ENCODE data around the gene POLR3A. TPM values are rescaled to one million over a fixed set of nuclear protein-coding genes. Genes with fewer than 3 reads are reported as not detected.

The POLR3A gene
- total RNA-seq, 2 experiments from 2014 or later = 18.1 to 18.8 TPM

DNA sequence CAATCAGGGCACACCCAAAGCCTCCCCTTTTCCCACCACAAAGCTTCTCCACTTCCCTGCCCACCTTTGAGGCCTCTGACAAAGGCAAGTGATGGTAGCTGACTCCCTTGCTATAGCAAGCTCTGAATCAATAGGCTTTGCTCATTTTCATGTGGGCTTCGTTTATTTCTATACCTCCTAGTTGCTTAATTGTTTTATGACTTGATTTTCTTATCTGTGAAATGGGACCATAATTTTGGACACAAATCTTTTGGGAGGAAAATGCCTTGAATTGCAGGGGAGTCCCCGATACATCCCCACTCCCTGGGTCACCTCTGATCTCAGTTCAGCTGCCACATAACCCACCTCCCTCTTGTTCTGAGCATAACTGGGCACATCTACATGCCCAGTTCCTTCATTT is 89.1 kb downstream of the POLR3A start:
- H3K36me3 Mint-ChIP-seq (ENCODE audit: low read depth) = no peaks in the 10 kb centered on the region
- no peaks in the 10 kb centered on the region for H3K4me1 Mint-ChIP-seq
- H3K4me3 Mint-ChIP-seq = no peak overlapping the region
- DNase-seq = no peak
- H3K27me3 Mint-ChIP-seq = peaks cover 2% of the 10 kb centered on the region
- ChIA-PET POLR2A (no interaction called here), CTCF (interaction anchor here (2.5 kb wide), 1 partner anchor 11 kb away, joined by 7 read pairs; no protein-coding TSS in a partner anchor)
- H3K9me3 Mint-ChIP-seq = no peaks in the 10 kb centered on the region
- no peak overlapping the region for H3K27ac Mint-ChIP-seq

DNA sequence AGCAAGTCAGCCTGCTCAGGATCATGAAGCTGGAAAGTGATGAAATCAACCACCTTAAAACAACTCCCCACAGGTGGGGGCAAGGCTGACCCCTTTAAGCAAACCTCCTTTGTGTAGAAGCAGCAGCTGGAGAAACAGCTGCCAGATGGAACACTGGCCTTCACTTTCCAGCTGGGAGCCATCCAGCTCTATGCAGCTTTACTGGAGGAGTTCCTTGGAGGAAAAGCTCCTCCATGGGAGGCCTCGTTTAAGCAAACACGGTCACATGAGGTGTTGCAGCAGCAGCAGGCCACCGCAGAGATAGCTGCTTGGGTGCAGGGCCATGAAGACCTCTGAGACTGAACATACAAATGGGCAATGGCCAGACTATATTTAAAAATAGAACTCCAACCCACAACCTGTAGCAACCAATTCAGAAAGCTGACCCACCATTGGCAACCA is 89.7 kb downstream of the POLR3A start:
- Mint-ChIP-seq H3K4me1 (no peaks in the 10 kb centered on the region), H3K36me3 (ENCODE audit: low read depth) (no peaks in the 10 kb centered on the region), H3K4me3 (no peak overlapping the region), H3K27me3 (peaks cover 2% of the 10 kb centered on the region), H3K27ac (no peak overlapping the region), H3K9me3 (no peaks in the 10 kb centered on the region)
- ChIA-PET POLR2A (no interaction called here), CTCF (interaction anchor here (2.5 kb wide), 1 partner anchor 10 kb away, joined by 7 read pairs; no protein-coding TSS in a partner anchor)
- DNase-seq = no peak

DNA sequence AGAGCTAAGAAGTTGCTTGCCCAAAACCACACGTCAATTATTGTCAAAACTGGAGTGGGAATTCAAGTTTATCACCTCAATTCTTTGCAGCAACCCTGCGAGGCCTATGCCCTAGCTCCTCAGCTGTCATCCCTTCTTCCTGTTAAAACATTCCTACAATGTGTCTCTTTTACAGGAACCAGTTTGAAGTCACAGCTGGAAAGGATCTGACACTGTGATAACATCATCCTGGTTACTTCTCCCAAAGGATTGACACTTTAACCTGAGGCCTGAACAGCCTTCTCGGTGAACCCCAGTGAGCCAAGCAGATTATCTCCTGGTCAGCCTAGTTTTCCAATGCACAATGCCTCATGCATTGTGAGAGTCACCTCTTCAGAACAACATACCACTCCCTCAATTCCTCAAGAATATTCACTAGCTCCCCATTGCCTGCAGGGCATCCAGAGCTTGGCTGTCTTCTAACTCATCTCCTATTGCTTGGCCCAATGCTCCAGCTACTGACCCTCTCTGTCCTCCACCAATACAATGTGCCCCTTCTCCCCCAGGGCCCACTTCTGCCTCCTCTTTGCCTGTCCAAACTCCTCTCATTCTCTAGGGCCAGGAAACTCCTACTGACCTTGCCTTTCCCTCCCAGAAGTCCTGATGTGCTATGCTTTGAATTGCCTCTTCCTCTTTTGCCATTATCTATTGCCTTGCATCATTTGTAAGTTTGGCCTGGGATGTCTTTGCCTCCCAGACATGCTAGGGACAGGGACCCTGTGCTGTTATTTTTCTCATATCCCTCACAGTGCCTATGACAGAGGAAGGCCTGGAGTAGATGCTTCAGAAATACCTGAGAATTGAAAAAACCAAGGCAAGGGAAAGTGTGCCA is 92.4 kb downstream of the POLR3A start:
- Mint-ChIP-seq H3K4me3 (no peak overlapping the region), H3K36me3 (ENCODE audit: low read depth) (no peaks in the 10 kb centered on the region), H3K27ac (no peak overlapping the region), H3K9me3 (no peaks in the 10 kb centered on the region), H3K27me3 (peaks cover 5% of the 10 kb centered on the region), H3K4me1 (no peaks in the 10 kb centered on the region)
- no peak for DNase-seq
- ChIA-PET POLR2A (no interaction called here), CTCF (interaction anchor here (0.5 to 0.7 kb wide), 2 partner anchors 76 to 251 kb away, joined by 3 read pairs; no protein-coding TSS in a partner anchor)

DNA sequence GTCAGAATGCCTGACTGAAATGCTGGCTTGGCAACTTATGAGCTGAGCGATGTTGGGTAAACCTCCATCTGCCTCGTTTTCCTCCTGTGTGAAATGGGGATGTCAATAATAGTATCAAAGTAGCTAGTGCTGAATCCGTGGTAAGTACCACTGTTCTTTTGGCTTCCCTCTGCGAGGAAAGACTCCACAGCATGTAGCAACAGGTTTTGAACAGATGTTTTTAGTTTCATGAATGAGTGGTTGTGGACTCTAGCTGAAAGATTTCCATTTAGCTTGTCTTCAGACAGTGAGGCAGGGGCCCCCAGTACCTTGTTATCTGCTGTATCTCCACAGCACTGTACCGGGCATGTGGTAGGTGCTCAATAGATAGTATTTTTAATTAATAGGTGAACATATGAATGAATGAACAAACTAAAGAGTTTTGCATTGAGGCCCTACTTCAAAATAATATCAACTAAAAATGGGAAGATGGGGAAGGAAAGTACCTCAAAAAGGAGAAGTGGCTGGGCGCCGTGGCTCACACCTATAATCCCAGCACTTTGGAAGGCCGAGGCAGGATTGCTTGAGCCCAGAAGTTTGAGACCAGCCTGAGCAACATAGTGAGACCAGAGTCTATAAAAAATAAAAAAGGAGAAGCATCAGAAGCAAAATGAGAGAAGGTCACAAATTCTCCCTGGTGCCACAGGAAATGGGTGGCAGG is 97.1 kb downstream of the POLR3A start:
- Mint-ChIP-seq H3K36me3 (ENCODE audit: low read depth) (no peaks in the 10 kb centered on the region), H3K27ac (no peak overlapping the region), H3K4me3 (no peak overlapping the region), H3K4me1 (peaks cover 4% of the 10 kb centered on the region), H3K27me3 (peaks cover 37% of the 10 kb centered on the region), H3K9me3 (no peaks in the 10 kb centered on the region)
- CTCF ChIA-PET = no interaction called here
- POLR2A ChIA-PET = no interaction called here
- no peak for DNase-seq

DNA sequence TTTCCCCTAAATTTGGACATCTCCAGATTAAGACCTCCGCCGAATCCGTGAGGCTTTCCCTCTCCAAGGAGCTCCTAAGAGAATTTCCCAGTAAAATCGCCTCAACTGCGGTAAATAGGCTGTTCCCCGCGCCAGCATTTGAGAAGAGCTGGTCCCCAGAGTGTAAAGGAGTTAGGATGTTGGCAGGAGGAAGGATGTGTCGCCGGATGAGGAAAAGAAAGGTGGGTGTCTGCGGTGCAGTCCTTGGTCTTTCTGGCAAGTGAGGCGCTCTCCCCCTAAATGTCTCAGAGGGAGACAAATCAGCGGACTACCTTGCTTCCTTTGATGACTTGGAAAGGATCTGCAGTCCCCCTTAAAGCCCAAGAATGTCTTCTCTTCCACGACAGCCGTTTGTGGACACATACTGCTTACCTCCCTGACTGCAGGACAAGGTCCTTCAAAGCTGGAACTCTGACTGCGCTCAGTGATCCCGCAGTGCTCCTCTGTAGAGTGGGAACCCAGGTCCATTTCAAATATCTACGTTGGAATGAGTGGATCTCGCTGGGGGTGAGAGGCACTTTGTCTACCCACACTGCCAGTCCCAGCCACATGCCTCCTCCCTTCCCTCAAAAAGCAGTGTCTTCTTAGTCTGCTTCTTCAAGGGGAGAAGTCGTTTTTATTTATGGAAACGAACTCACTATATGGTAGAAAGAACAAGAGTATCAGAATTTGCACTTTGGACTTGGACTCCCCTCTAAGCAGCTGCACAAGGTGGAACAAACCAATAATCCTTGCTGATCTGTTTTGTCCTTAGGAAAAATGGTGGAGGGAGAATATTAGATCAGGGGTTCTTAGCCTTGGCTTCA is 101.7 kb downstream of the POLR3A start:
- Mint-ChIP-seq H3K9me3 (no peaks in the 10 kb centered on the region), H3K4me1 (peaks cover 8% of the 10 kb centered on the region), H3K27ac (no peak overlapping the region), H3K4me3 (peak overlapping the region; percentile 72), H3K36me3 (ENCODE audit: low read depth) (no peaks in the 10 kb centered on the region), H3K27me3 (peaks cover 50% of the 10 kb centered on the region)
- POLR2A ChIA-PET = no interaction called here
- CTCF ChIA-PET = interaction anchor here (0.6 to 2.9 kb wide), 2 partner anchors 9 to 12 kb away, joined by 4 to 7 read pairs; no protein-coding TSS in a partner anchor
- no peak for DNase-seq

DNA sequence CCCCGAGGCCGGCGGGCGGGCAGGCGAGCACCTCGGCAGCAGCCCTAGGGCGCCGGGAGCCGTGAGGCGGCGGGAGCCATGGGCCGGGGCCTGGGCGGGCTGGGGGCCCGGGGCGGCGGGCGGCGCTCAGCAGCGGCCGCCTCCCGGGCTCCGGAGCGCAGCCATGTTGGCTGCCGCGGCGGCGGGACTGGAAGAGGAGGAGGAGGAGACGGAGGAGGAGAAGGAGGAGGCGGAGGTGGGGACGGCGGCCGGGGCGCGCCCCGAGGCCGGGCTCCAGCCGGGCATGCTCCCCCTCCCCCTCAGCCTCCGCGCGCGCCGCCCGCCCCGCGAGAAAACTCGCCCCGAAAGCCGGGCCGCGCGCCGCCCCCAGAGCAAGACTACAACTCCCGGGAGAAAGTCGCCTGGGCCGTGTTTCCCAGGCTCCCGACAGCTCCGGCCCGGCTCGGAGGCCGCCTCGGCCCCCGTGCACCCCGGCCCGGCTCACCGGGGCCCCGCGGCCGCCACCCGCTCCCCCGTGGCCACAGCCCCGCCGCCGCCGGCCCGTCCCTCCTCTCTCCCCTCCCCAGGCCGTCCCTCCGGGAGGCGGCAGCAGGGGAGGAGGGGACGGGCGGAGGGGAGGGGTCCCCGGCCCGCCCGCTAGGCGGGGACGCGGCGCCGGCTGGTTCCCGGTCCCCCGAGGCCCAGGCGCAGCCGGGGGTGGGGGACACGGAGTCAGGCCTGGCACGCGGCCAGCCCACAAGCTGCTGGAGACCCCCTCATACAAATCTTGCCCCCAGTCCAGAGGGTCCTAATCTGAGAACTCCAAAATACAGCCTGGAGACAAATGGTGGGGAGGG is 102.5 kb downstream of the POLR3A start, which contains the start of gene DLG5:
Gene DLG5, minus strand, starts transcription at position 190 of the 836 bp plus-strand sequence. CDS start 235 bp downstream, outside the sequence.
- H3K36me3 Mint-ChIP-seq (ENCODE audit: low read depth) = no peaks in the 10 kb centered on the region
- H3K4me3 Mint-ChIP-seq = peak within 1 kb of the TSS; percentile 72
- peaks cover 8% of the 10 kb centered on the region for H3K4me1 Mint-ChIP-seq
- no peaks in the 10 kb centered on the region for H3K9me3 Mint-ChIP-seq
- H3K27ac Mint-ChIP-seq = no peak within 1 kb of the TSS
- peaks cover 45% of the 10 kb centered on the region for H3K27me3 Mint-ChIP-seq
- DNase-seq = peak; percentile 31
- CTCF ChIA-PET = interaction anchor here (0.6 kb wide), 2 partner anchors 8 to 80 kb away, joined by 4 to 5 read pairs; no protein-coding TSS in a partner anchor
- POLR2A ChIA-PET = no interaction called here

DNA sequence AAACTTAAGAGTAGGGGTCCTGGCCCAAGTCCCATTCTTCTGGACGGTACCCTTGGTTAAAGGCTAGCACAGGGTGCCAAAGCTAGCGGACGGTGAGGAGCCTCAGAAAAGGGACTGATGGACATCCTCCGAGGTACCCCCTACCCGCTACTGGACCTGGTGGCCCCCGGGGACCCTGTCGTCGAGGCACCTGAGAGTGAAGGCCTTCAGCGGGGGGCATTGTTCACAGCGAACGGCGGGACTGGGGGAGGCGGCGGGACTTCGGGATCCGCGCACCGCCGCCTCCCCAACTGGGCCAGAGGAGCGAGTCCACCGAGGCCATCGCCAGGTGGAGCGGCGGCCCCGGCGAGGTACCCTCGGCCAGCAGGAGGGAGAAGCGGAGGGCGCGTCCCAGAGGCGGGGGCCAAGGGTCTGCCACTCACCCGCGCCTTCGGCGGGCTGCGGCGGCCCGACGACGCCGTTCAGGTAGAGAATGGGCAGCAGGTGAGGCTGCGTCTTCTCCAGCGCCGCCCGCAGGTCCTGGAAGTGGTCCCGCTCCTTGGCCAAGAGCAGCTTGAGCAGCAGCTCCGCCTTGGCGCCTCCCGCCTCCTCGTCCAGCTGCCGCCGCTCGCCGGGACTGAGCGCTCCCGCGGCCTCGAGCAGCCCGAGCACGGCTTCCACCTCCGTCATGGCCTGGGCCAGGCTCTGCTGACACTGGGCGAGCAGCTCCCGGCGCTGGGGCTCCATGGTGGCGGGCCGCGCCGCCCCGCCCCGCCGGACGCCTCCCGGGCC is 103.3 kb downstream of the POLR3A start:
- CTCF ChIA-PET = interaction anchor here (0.6 kb wide), 1 partner anchor 79 kb away, joined by 5 read pairs; no protein-coding TSS in a partner anchor
- DNase-seq = peak; percentile 20
- H3K27me3 Mint-ChIP-seq = peaks cover 40% of the 10 kb centered on the region

DNA sequence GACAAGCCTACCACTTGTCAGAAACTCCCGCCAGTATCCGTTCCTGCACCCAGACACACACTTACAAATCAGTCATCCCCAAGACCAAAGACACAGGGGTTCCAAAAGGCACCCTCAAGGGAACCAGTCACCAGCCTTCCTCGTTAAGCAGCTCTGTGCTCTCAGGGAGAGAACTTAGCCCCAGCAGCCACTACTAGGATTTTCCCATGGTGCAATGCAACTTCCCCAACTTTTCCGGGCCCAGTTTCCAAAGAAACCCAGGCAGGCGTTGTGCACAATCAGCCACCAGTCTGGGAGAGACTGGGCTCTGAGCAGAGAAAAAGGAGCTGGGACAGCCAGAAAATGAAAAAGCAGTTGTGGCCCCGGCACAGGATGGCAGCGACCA is 103.9 kb downstream of the POLR3A start:
- ChIA-PET CTCF (no interaction called here), POLR2A (interaction anchor here (0.7 kb wide), 1 partner anchor 11 kb away, joined by 4 read pairs; no protein-coding TSS in a partner anchor)
- Mint-ChIP-seq H3K36me3 (ENCODE audit: low read depth) (no peaks in the 10 kb centered on the region), H3K27me3 (peaks cover 43% of the 10 kb centered on the region), H3K9me3 (no peaks in the 10 kb centered on the region), H3K4me1 (peaks cover 8% of the 10 kb centered on the region), H3K4me3 (peak overlapping the region; percentile 29), H3K27ac (no peak overlapping the region)
- no peak for DNase-seq

More for the DNA sequence above, 103.3 kb downstream of the POLR3A start:
- Mint-ChIP-seq H3K9me3 (no peaks in the 10 kb centered on the region), H3K4me3 (peak overlapping the region; percentile 29), H3K4me1 (peaks cover 8% of the 10 kb centered on the region), H3K27ac (no peak overlapping the region), H3K36me3 (ENCODE audit: low read depth) (no peaks in the 10 kb centered on the region)
- POLR2A ChIA-PET = no interaction called here

DNA sequence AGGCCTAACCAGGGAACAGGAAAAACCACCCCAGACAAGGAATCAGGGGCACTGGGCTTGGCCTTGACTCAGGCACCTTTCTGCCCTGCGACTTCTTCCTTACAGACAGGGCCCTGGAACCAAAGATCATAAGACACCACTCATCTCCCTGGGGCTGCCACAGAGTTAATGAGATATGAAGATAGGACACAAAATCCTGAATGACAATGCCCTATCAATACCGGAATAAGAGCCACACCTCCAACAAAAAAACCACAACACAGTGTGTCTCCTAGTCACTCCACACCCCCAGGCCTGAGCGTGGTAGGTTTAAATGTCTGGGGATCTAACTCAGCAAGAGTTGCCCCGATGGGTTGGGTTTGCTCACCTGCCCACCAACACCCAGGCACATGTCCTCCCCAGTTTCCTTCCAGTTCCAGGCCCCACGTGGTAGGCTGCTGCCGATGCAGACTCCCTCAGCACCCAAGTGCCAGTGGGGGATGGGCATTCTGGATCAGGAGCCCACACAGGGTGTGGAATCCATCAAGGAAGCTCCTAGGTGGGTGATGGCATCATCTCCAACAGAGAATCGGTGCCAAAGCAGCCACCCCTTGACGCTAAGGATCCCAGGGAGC is 106.6 kb downstream of the POLR3A start:
- H3K9me3 Mint-ChIP-seq = no peaks in the 10 kb centered on the region
- H3K27me3 Mint-ChIP-seq = peaks cover 25% of the 10 kb centered on the region
- no peaks in the 10 kb centered on the region for H3K36me3 Mint-ChIP-seq (ENCODE audit: low read depth)
- DNase-seq = no peak
- H3K27ac Mint-ChIP-seq = no peak overlapping the region
- CTCF ChIA-PET = no interaction called here
- peaks cover 8% of the 10 kb centered on the region for H3K4me1 Mint-ChIP-seq
- POLR2A ChIA-PET = no interaction called here
- no peak overlapping the region for H3K4me3 Mint-ChIP-seq

DNA sequence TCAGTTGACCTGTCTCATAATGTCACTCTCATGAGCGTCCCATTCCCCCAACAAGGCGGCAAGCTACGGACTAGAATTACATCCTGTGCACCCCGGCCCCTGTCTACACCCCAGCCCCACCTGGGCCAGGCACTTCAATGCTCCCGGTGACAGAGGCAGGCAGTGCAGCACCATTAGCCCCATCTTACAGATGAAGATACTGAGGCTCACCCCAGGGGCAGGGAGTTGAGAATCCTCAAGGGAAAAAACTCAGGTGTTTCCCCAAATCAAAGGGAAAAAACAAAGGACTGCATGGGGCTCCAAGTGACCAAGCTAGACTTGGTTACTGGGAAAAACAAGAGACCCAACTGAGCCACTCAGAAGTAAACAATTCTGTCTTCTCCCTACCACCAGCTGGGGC is 107.3 kb downstream of the POLR3A start:
- ChIA-PET POLR2A (no interaction called here), CTCF (interaction anchor here (1.3 kb wide), 1 partner anchor 13 kb away, joined by 3 read pairs; no protein-coding TSS in a partner anchor)
- Mint-ChIP-seq H3K27me3 (peaks cover 19% of the 10 kb centered on the region), H3K4me1 (peaks cover 5% of the 10 kb centered on the region), H3K9me3 (no peaks in the 10 kb centered on the region), H3K36me3 (ENCODE audit: low read depth) (no peaks in the 10 kb centered on the region), H3K4me3 (no peak overlapping the region), H3K27ac (no peak overlapping the region)
- no peak for DNase-seq

DNA sequence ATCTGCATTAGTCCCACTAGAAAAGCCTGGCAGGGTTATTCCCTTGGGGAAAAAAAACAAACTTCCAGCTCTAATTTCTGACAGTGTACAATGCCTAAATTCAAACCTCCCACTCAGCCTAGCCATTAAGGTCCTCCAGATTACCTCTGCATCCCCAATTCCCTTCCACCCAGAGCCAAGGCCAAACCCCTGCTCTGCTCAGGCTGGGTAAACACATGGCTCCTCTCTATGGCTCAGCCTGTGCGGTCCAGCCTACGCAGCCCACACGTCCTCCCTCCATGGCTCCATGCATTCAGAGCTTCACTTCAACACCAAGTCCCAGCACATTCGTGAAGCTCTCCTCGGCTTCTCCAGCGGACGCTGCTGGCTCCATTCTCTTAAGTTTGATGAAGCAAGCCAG is 107.9 kb downstream of the POLR3A start:
- CTCF ChIA-PET = interaction anchor here (1.3 kb wide), 1 partner anchor 14 kb away, joined by 3 read pairs; no protein-coding TSS in a partner anchor

More for the DNA sequence above, 107.9 kb downstream of the POLR3A start:
- POLR2A ChIA-PET = no interaction called here
- H3K36me3 Mint-ChIP-seq (ENCODE audit: low read depth) = no peaks in the 10 kb centered on the region
- no peak overlapping the region for H3K27ac Mint-ChIP-seq
- no peak for DNase-seq
- H3K27me3 Mint-ChIP-seq = peaks cover 19% of the 10 kb centered on the region
- H3K9me3 Mint-ChIP-seq = no peaks in the 10 kb centered on the region
- no peak overlapping the region for H3K4me3 Mint-ChIP-seq
- peaks cover 5% of the 10 kb centered on the region for H3K4me1 Mint-ChIP-seq

Data from activated CD4-positive, alpha-beta T cell treated with anti-CD3 and anti-CD28 coated beads, Interleukin-2, amount 10 ng/mL, durations not matched to agents 7 days and 5 days (primary cell).